ENCODE measurements around the gene DIPK2A. TPM values are rescaled to one million over a fixed set of nuclear protein-coding genes. Genes with fewer than 3 reads are reported as not detected.

The DIPK2A gene
- total and polyA plus RNA-seq, 2 of the 13 experiments (the other 11 are each of a cell fraction or from before 2014, with no cell fraction given) = 5.8 to 8.0 TPM

DNA sequence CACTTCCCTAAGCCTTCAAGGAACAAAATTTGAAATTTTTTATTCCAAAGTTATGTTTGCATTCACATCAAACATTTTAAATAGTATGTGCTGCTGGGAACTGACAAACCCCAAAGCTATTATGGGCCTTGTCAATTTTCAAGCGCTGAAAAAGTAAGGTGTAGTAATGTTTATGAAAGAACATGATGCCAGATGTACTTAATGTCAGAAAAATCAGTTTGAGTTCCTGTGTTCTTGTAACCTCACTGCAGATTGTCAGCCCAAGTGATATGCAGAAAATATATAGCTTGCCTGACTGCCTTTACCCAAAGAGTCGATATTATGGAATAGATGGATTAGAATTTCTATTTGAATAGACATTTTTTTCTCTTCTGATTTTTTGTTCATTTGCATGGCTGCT lies 20.8 kb upstream of the DIPK2A start:
- 3% methylated on average over 2 of the region's 2 CpGs for WGBS (ENCODE audit: low lambda C conversion rate)
- Histone ChIP-seq H2AFZ (ENCODE audit: low read length) (no peak overlapping the region), H3K9ac (ENCODE audit: insufficient read depth, low read depth, low read length) (no peak overlapping the region), H3K4me2 (ENCODE audit: low read depth, low read length) (no peak overlapping the region), H3K36me3 (replicated peaks in 1 of 2; ENCODE audit: control insufficient read depth in 1 of 2, insufficient read depth in 2 of 2, low read length in 2 of 2) (no peaks in the 10 kb centered on the region), H3K4me3 (replicated peaks in 1 of 3; ENCODE audit: insufficient read depth in 1 of 3, low read depth in 2 of 3, low read length in 3 of 3) (no peak overlapping the region), H4K20me1 (ENCODE audit: insufficient read depth, low read length) (no peaks in the 10 kb centered on the region), H3K9me3 (ENCODE audit: low read length) (no peaks in the 10 kb centered on the region), H3K27me3 (ENCODE audit: control insufficient read depth in 1 of 2, insufficient read depth in 2 of 2, low read length in 2 of 2) (no peaks in the 10 kb centered on the region), H3K4me1 (ENCODE audit: insufficient read depth, low read length) (no peaks in the 10 kb centered on the region), H3K27ac (ENCODE audit: extremely low read length, insufficient read depth, low read length) (no peak overlapping the region), H3K79me2 (ENCODE audit: insufficient read depth, low read length) (no peaks in the 10 kb centered on the region)
- intact Hi-C loops (cut with micrococcal nuclease; ENCODE audit: unreplicated experiment) = loop anchor here (1.0 to 10.0 kb wide), 3 partner anchors 56 to 176 kb away; no protein-coding TSS in a partner anchor
- ATAC-seq (no peak), FAIRE-seq (no peak), DNase-seq (ENCODE audit: low spot score) (no peak)
- BruUV-seq (replicated peaks) = no TSS peak
- CTCF ChIA-PET (ENCODE audit: low intra/inter-chr PET ratio, low total read pairs) = interaction anchor here (0.9 kb wide), 1 partner anchor 23 kb away, joined by 3 read pairs; no protein-coding TSS in a partner anchor
- no peak for TF ChIP-seq NCOR1 (IDR thresholded peaks at IDR 0.05; ENCODE audit: borderline replicate concordance, low read length)
- POLR2A ChIA-PET = no interaction called here
- in situ Hi-C loops (cut with HindIII; ENCODE audit: extremely low pct_ligation_motif_present, low pct_unique_long_range_greater_than_20kb) = no loop called here

DNA sequence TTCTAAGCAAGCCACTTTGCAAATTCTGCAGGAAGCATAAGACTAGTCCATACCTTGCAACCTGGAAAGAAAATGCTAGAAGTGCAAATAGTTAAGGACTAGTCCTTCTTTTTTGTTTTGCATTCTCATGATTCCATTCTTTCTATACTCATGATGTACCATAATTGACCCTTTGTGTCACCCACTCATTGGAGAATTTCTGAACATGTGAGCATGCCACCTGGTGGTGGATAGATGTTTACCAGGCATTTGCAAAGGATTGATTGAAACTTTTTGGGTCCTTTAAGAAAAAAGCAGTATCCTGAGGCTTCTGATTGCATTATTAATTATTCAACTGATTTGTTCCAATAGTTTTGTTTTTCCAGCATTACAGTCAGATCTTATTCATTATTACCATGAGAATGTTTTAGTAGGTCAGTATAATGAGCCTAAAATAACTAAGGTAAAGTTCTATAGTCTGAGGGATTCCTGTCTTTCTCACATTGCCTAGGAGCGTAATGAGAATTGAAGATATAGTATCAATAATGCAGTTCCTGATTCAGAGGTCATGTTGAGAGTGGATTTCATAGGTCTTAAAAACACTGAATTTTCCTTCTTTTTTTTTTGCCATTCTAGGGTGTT lies 20.2 kb upstream of the DIPK2A start:
- H3K36me3 ChIP-seq (replicated peaks in 1 of 2; ENCODE audit: control insufficient read depth in 1 of 2, insufficient read depth in 2 of 2, low read length in 2 of 2) = no peaks in the 10 kb centered on the region
- peak; percentile 52; the same call in 2 of the 3 replicates for ATAC-seq

More for the DNA sequence above, 20.2 kb upstream of the DIPK2A start:
- ChIA-PET CTCF (ENCODE audit: low intra/inter-chr PET ratio, low total read pairs) (interaction anchor here (0.9 kb wide), 1 partner anchor 22 kb away, joined by 3 read pairs; no protein-coding TSS in a partner anchor), POLR2A (no interaction called here)
- H3K79me2 ChIP-seq (ENCODE audit: insufficient read depth, low read length) = no peaks in the 10 kb centered on the region
- peak; percentile 34 for DNase-seq (ENCODE audit: low spot score)
- no peak overlapping the region for H3K4me3 ChIP-seq (replicated peaks in 1 of 3; ENCODE audit: insufficient read depth in 1 of 3, low read depth in 2 of 3, low read length in 3 of 3)
- peak; percentile 47 for FAIRE-seq
- H4K20me1 ChIP-seq (ENCODE audit: insufficient read depth, low read length) = no peaks in the 10 kb centered on the region
- 8% methylated on average over 1 of the region's 1 CpG for WGBS (ENCODE audit: low lambda C conversion rate)
- BruUV-seq (replicated peaks) = no TSS peak
- in situ Hi-C loops (cut with HindIII; ENCODE audit: extremely low pct_ligation_motif_present, low pct_unique_long_range_greater_than_20kb) (no loop called here), intact Hi-C loops (cut with micrococcal nuclease; ENCODE audit: unreplicated experiment) (loop anchor here (1.0 to 10.0 kb wide), 3 partner anchors 56 to 177 kb away; no protein-coding TSS in a partner anchor)
- H3K27ac ChIP-seq (ENCODE audit: extremely low read length, insufficient read depth, low read length) = no peak overlapping the region
- H2AFZ ChIP-seq (ENCODE audit: low read length) = no peak overlapping the region
- H3K9ac ChIP-seq (ENCODE audit: insufficient read depth, low read depth, low read length) = no peak overlapping the region
- no peak overlapping the region for H3K4me2 ChIP-seq (ENCODE audit: low read depth, low read length)
- no peaks in the 10 kb centered on the region for H3K9me3 ChIP-seq (ENCODE audit: low read length)
- TF ChIP-seq, protein P1, sequence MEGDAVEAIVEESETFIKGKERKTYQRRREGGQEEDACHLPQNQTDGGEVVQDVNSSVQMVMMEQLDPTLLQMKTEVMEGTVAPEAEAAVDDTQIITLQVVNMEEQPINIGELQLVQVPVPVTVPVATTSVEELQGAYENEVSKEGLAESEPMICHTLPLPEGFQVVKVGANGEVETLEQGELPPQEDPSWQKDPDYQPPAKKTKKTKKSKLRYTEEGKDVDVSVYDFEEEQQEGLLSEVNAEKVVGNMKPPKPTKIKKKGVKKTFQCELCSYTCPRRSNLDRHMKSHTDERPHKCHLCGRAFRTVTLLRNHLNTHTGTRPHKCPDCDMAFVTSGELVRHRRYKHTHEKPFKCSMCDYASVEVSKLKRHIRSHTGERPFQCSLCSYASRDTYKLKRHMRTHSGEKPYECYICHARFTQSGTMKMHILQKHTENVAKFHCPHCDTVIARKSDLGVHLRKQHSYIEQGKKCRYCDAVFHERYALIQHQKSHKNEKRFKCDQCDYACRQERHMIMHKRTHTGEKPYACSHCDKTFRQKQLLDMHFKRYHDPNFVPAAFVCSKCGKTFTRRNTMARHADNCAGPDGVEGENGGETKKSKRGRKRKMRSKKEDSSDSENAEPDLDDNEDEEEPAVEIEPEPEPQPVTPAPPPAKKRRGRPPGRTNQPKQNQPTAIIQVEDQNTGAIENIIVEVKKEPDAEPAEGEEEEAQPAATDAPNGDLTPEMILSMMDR (CRISPR knock-in tag; IDR thresholded peaks at IDR 0.05) = peak; percentile 46
- TF ChIP-seq POLR2AphosphoS2 (IDR thresholded peaks at IDR 0.05; ENCODE audit: low read depth, low read length) (no peak), KLF9 (CRISPR knock-in tag; IDR thresholded peaks at IDR 0.05; ENCODE audit: low read depth) (no peak), ZNF652 (CRISPR knock-in tag; IDR thresholded peaks at IDR 0.05; ENCODE audit: borderline replicate concordance, low read depth) (peak; percentile 66), ZMYM4 (CRISPR knock-in tag; IDR thresholded peaks at IDR 0.05) (no peak), ZNF558 (CRISPR knock-in tag; IDR thresholded peaks at IDR 0.05; ENCODE audit: borderline replicate concordance) (no peak), NFE2L1 (CRISPR knock-in tag; IDR thresholded peaks at IDR 0.05; ENCODE audit: borderline replicate concordance) (no peak), GATAD1 (CRISPR knock-in tag; IDR thresholded peaks at IDR 0.05) (no peak)
- H3K27me3 ChIP-seq (ENCODE audit: control insufficient read depth in 1 of 2, insufficient read depth in 2 of 2, low read length in 2 of 2) = no peaks in the 10 kb centered on the region
- no peaks in the 10 kb centered on the region for H3K4me1 ChIP-seq (ENCODE audit: insufficient read depth, low read length)

Measured in HepG2 (cell line).